ENCODE measurements around the gene CFAP157. TPM values are rescaled to one million over a fixed set of nuclear protein-coding genes. Genes with fewer than 3 reads are reported as not detected.

CFAP157 gene
- total and polyA plus RNA-seq, 2 of the 13 experiments (the other 11 are each of a cell fraction or from before 2014, with no cell fraction given): 0.07 TPM; not detected in 1

- no peak for TF ChIP-seq ZBTB44 (CRISPR knock-in tag; IDR thresholded peaks at IDR 0.05)
- TF ChIP-seq ZNF136 (CRISPR knock-in tag; IDR thresholded peaks at IDR 0.05; ENCODE audit: low read depth): no peak
- peak; percentile 56; the same call in 1 of the 2 replicates for TF ChIP-seq PRDM10 (CRISPR knock-in tag; IDR thresholded peaks at IDR 0.05; ENCODE audit: low read depth)
- no peak for TF ChIP-seq ZNF879 (CRISPR knock-in tag; IDR thresholded peaks at IDR 0.05)
- no peak for TF ChIP-seq ZNF180 (CRISPR knock-in tag; IDR thresholded peaks at IDR 0.05; ENCODE audit: borderline replicate concordance, low read depth)
- TF ChIP-seq HNRNPL (IDR thresholded peaks at IDR 0.05; ENCODE audit: low read depth, low read length): peak; percentile 34; the same call in 1 of the 2 replicates
- no peak; the same call in 1 of the 2 replicates for TF ChIP-seq ZNF761 (CRISPR knock-in tag; conservative IDR thresholded peaks at IDR 0.05)
- no peak for TF ChIP-seq ZNF550 (CRISPR knock-in tag; IDR thresholded peaks at IDR 0.05; ENCODE audit: borderline replicate concordance)
- TF ChIP-seq ZNF335 (CRISPR knock-in tag; IDR thresholded peaks at IDR 0.05): peak; percentile 89
- TF ChIP-seq SYNCRIP (IDR thresholded peaks at IDR 0.05; ENCODE audit: insufficient read depth, low read depth, low read length): no peak
- TF ChIP-seq ZNF230 (CRISPR knock-in tag; IDR thresholded peaks at IDR 0.05): no peak
- no peak for TF ChIP-seq ZNF567 (CRISPR knock-in tag; IDR thresholded peaks at IDR 0.05; ENCODE audit: borderline replicate concordance)
- TF ChIP-seq HOXA5 (CRISPR knock-in tag; IDR thresholded peaks at IDR 0.05): peak; percentile 62; the same call in 1 of the 2 replicates
- no peak for TF ChIP-seq HIC2 (CRISPR knock-in tag; IDR thresholded peaks at IDR 0.05; ENCODE audit: low read depth)
- 0 out of 2 replicates have a peak, but pooled peaks have one; percentile 5 for TF ChIP-seq ZKSCAN1 (IDR thresholded peaks at IDR 0.05; ENCODE audit: low read length)
- TF ChIP-seq ATAD3A (CRISPR knock-in tag; IDR thresholded peaks at IDR 0.05): no peak
- peak; percentile 67; the same call in 1 of the 3 replicates for TF ChIP-seq MXI1 (IDR thresholded peaks at IDR 0.05; ENCODE audit: borderline replicate concordance, low read depth, low read length)
- no peak; the same call in 1 of the 2 replicates for TF ChIP-seq NFE2L1 (CRISPR knock-in tag; IDR thresholded peaks at IDR 0.05; ENCODE audit: borderline replicate concordance)
- TF ChIP-seq ZNF746 (CRISPR knock-in tag; IDR thresholded peaks at IDR 0.05): no peak
- peak; percentile 65 for TF ChIP-seq ZNF143 (CRISPR knock-in tag; IDR thresholded peaks at IDR 0.05)
- TF ChIP-seq TBX2 (CRISPR knock-in tag; IDR thresholded peaks at IDR 0.05; ENCODE audit: borderline replicate concordance): peak; percentile 36; the same call in 1 of the 2 replicates
These were observed 8.9 kb downstream of the CFAP157 start, which contains the start of the genes PTRH1 and TTC16 (continued) for GRCh38 chr9:127715470-127716337.
